Astrocyte (in vitro differentiated cells and primary cell): ENCODE data around the gene CAVIN2. TPM values are rescaled to one million over a fixed set of nuclear protein-coding genes. Genes with fewer than 3 reads are reported as not detected.

Experiments used
- DNase-seq: peaks from one replicate; pipeline ENCODE4 v3.0.0-alpha.2; 2010; ENCODE audit warnings: low read depth
- FAIRE-seq: peaks from 2 replicates; lab custom pipeline; 2011; peaks lifted over from hg19 to GRCh38; lab: Jason Lieb, UNC
- H2AFZ ChIP-seq: 2 replicates; pipeline ENCODE4 v1.6.0; 2012; ENCODE audit warnings: low read depth, low read length, inconsistent platforms
- H3K27ac ChIP-seq: 2 replicates; pipeline ENCODE4 v1.5.1; 2011; ENCODE audit warnings: low read depth, low read length, inconsistent platforms
- H3K27me3 ChIP-seq: 2 replicates; pipeline ENCODE4 v1.6.0; 2011; ENCODE audit warnings: low read length, inconsistent platforms; ENCODE audit not compliant: insufficient read depth
- H3K36me3 ChIP-seq: 2 replicates; pipeline ENCODE4 v1.5.1; 2011; ENCODE audit warnings: low read length, inconsistent platforms; ENCODE audit not compliant: insufficient read depth
- H3K4me1 ChIP-seq: 2 replicates; pipeline ENCODE4 v1.5.1; 2011; ENCODE audit warnings: low read length, inconsistent platforms; ENCODE audit not compliant: insufficient read depth
- H3K4me2 ChIP-seq: 2 replicates; pipeline ENCODE4 v1.6.0; 2012; ENCODE audit warnings: low read length, inconsistent platforms
- H3K4me3 ChIP-seq: 2 replicates; pipeline ENCODE4 v1.5.1; 2011; ENCODE audit warnings: low read depth, mild to moderate bottlenecking, low read length, inconsistent platforms; ENCODE audit not compliant: insufficient read depth
- H3K79me2 ChIP-seq: 2 replicates; pipeline ENCODE4 v1.6.0; 2012; ENCODE audit warnings: mild to moderate bottlenecking, low read length, inconsistent platforms; ENCODE audit not compliant: insufficient read depth
- H3K9ac ChIP-seq: 2 replicates; pipeline ENCODE4 v1.6.0; 2012; ENCODE audit warnings: mild to moderate bottlenecking, low read length, inconsistent platforms
- H3K9me3 ChIP-seq: 2 replicates; pipeline ENCODE4 v1.5.1; 2012; ENCODE audit warnings: low read depth, mild to moderate bottlenecking, low read length, inconsistent platforms; ENCODE audit not compliant: insufficient read depth
- H4K20me1 ChIP-seq: 2 replicates; pipeline ENCODE4 v1.6.0; 2012; ENCODE audit warnings: low read length, inconsistent platforms; ENCODE audit not compliant: insufficient read depth
- H3K27ac Mint-ChIP-seq: one replicate; pipeline ENCODE4 v1.8.0; 2021; ENCODE audit warnings: mild to moderate bottlenecking, mixed read lengths; ENCODE audit not compliant: unreplicated experiment
- H3K27me3 Mint-ChIP-seq: one replicate; pipeline ENCODE4 v1.8.0; 2021; ENCODE audit warnings: low read depth, mixed read lengths; ENCODE audit not compliant: unreplicated experiment
- H3K36me3 Mint-ChIP-seq: one replicate; pipeline ENCODE4 v1.8.0; 2021; ENCODE audit warnings: low read depth, mixed read lengths; ENCODE audit not compliant: unreplicated experiment
- H3K4me1 Mint-ChIP-seq: one replicate; pipeline ENCODE4 v1.8.0; 2021; ENCODE audit warnings: low read depth, mixed read lengths; ENCODE audit not compliant: unreplicated experiment
- H3K4me3 Mint-ChIP-seq: one replicate; pipeline ENCODE4 v1.8.0; 2021; ENCODE audit warnings: mild to moderate bottlenecking, moderate library complexity, mixed read lengths; ENCODE audit not compliant: unreplicated experiment
- H3K9me3 Mint-ChIP-seq: one replicate; pipeline ENCODE4 v1.8.0; 2021; ENCODE audit warnings: mild to moderate bottlenecking, mixed read lengths; ENCODE audit not compliant: unreplicated experiment
- EZH2 ChIP-seq: IDR thresholded peaks from 2 replicates; pipeline ENCODE4 v1.6.1; 2012; ENCODE audit warnings: mild to moderate bottlenecking, low read length, inconsistent platforms; ENCODE audit not compliant: insufficient read depth
- total RNA-seq: library from RNA; stranded (reverse); gene quantifications from 2 replicates; pipeline ENCODE4 v1.2.1, GENCODE V29; 2021
- TF ChIP-seq, protein P1 (sequence below): IDR thresholded peaks from 2 replicates; pipeline ENCODE4 v1.5.1; 2011; ENCODE audit warnings: low read depth, mild to moderate bottlenecking, inconsistent platforms, low read length, moderate library complexity; ENCODE audit not compliant: insufficient read depth

CAVIN2 gene
- total RNA-seq, 1 donor from 2014 or later, result 2.8 TPM

DNA sequence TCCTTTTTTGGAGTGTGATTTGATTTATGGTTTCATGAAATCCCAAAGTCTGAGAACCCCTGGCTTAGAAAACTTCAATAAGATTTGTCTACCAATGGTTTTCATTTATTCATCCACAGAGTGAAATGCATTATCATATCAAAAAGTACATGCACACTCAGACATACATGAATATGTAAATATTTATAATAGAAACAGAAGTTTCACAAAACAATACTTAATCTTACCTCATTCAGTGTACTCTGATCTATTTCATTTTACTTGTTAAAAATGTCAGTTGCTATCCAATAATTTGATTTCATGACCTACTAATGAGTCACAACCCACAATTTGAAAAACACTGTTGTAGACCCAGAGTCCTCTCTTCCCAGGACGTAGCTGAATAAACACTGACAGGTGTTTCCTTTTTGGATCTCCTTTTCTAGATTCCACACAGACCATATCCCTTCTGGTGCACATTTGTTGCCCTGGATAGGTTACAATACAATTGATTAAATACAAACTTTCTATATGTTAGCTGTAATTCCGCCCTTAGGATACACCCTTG, 10.4 kb upstream of the CAVIN2 start:
- H3K4me3 ChIP-seq, result no peak overlapping the region
- Mint-ChIP-seq H3K4me3 (no peak overlapping the region), H3K4me1 (peaks cover 7% of the 10 kb centered on the region), H3K27ac (no peak overlapping the region), H3K9me3 (peaks cover 2% of the 10 kb centered on the region), H3K36me3 (no peaks in the 10 kb centered on the region), H3K27me3 (no peaks in the 10 kb centered on the region)
- no peak overlapping the region for H3K27ac ChIP-seq
- no peaks in the 10 kb centered on the region for H3K27me3 ChIP-seq
- no peaks in the 10 kb centered on the region for H3K79me2 ChIP-seq
- H3K9ac ChIP-seq, result no peak overlapping the region
- H3K4me2 ChIP-seq, result peak overlapping the region; percentile 13
- H4K20me1 ChIP-seq, result no peaks in the 10 kb centered on the region
- no peak overlapping the region for H2AFZ ChIP-seq
- no peaks in the 10 kb centered on the region for H3K9me3 ChIP-seq
- FAIRE-seq, result no peak
- TF ChIP-seq, protein P1, sequence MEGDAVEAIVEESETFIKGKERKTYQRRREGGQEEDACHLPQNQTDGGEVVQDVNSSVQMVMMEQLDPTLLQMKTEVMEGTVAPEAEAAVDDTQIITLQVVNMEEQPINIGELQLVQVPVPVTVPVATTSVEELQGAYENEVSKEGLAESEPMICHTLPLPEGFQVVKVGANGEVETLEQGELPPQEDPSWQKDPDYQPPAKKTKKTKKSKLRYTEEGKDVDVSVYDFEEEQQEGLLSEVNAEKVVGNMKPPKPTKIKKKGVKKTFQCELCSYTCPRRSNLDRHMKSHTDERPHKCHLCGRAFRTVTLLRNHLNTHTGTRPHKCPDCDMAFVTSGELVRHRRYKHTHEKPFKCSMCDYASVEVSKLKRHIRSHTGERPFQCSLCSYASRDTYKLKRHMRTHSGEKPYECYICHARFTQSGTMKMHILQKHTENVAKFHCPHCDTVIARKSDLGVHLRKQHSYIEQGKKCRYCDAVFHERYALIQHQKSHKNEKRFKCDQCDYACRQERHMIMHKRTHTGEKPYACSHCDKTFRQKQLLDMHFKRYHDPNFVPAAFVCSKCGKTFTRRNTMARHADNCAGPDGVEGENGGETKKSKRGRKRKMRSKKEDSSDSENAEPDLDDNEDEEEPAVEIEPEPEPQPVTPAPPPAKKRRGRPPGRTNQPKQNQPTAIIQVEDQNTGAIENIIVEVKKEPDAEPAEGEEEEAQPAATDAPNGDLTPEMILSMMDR, result no peak
- no peak for TF ChIP-seq EZH2
- DNase-seq, result peak; percentile 82
- no peaks in the 10 kb centered on the region for H3K36me3 ChIP-seq
- peaks cover 23% of the 10 kb centered on the region for H3K4me1 ChIP-seq

GRCh38 chr2:191856111-191856876, 9.4 kb upstream of the CAVIN2 start:
- H3K27ac ChIP-seq, result no peak overlapping the region
- H3K36me3 ChIP-seq, result no peaks in the 10 kb centered on the region
- H3K27me3 ChIP-seq, result no peaks in the 10 kb centered on the region
- peaks cover 2% of the 10 kb centered on the region for H3K9me3 Mint-ChIP-seq
- H3K9me3 ChIP-seq, result no peaks in the 10 kb centered on the region
- H3K4me2 ChIP-seq, result no peak overlapping the region
- no peaks in the 10 kb centered on the region for H3K79me2 ChIP-seq
- no peak overlapping the region for H3K27ac Mint-ChIP-seq
- no peaks in the 10 kb centered on the region for H3K36me3 Mint-ChIP-seq
- H3K4me1 Mint-ChIP-seq, result peaks cover 5% of the 10 kb centered on the region
- no peak overlapping the region for H3K4me3 Mint-ChIP-seq
- H3K4me3 ChIP-seq, result no peak overlapping the region
- no peak for DNase-seq
- no peak for FAIRE-seq
- TF ChIP-seq, protein P1, result no peak
- no peak for TF ChIP-seq EZH2
- H3K27me3 Mint-ChIP-seq, result no peaks in the 10 kb centered on the region
- H3K4me1 ChIP-seq, result peaks cover 23% of the 10 kb centered on the region
- no peak overlapping the region for H3K9ac ChIP-seq
- no peaks in the 10 kb centered on the region for H4K20me1 ChIP-seq
- no peak overlapping the region for H2AFZ ChIP-seq

- Histone ChIP-seq H3K27me3 (no peaks in the 10 kb centered on the region), H3K36me3 (no peaks in the 10 kb centered on the region), H3K79me2 (no peaks in the 10 kb centered on the region), H3K4me2 (no peak overlapping the region), H3K9ac (no peak overlapping the region), H4K20me1 (no peaks in the 10 kb centered on the region), H2AFZ (no peak overlapping the region), H3K4me1 (peaks cover 23% of the 10 kb centered on the region), H3K9me3 (no peaks in the 10 kb centered on the region), H3K4me3 (no peak overlapping the region), H3K27ac (no peak overlapping the region)
- Mint-ChIP-seq H3K27me3 (no peaks in the 10 kb centered on the region), H3K4me3 (no peak overlapping the region), H3K27ac (no peak overlapping the region), H3K36me3 (no peaks in the 10 kb centered on the region), H3K9me3 (peaks cover 2% of the 10 kb centered on the region), H3K4me1 (peaks cover 5% of the 10 kb centered on the region)
- FAIRE-seq (no peak), DNase-seq (no peak)
- TF ChIP-seq, protein P1, result no peak
- TF ChIP-seq EZH2, result no peak
Measured at GRCh38 chr2:191855382-191855781, 8.5 kb upstream of the CAVIN2 start.
